ENCODE measurements around the gene MIDN.

DNA sequence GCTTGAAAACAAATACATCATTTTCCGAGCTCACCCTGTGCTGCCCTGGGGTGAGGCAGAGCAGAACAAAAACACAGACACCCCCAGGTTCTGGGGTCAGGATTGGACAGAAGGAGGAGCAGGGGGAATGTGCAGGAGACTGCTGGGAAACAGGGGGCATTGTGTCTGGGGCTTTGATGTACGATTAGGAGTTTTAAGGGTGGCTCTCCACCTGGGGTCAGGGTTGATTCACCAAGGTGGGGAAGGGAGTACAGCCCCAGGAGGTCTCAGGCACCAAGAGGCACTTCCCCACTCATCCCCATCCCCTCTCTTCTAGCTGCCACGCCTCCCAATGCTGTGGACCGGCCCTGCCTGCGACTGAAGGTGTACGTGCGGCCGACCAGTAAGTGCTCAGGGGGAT is 49.9 kb downstream of the MIDN start:
- TF ChIP-seq POLR2AphosphoS5 (IDR thresholded peaks at IDR 0.05) (no peak), POLR2A (IDR thresholded peaks at IDR 0.05) (no peak)
- TF ChIP-seq, protein P1, sequence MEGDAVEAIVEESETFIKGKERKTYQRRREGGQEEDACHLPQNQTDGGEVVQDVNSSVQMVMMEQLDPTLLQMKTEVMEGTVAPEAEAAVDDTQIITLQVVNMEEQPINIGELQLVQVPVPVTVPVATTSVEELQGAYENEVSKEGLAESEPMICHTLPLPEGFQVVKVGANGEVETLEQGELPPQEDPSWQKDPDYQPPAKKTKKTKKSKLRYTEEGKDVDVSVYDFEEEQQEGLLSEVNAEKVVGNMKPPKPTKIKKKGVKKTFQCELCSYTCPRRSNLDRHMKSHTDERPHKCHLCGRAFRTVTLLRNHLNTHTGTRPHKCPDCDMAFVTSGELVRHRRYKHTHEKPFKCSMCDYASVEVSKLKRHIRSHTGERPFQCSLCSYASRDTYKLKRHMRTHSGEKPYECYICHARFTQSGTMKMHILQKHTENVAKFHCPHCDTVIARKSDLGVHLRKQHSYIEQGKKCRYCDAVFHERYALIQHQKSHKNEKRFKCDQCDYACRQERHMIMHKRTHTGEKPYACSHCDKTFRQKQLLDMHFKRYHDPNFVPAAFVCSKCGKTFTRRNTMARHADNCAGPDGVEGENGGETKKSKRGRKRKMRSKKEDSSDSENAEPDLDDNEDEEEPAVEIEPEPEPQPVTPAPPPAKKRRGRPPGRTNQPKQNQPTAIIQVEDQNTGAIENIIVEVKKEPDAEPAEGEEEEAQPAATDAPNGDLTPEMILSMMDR (IDR thresholded peaks at IDR 0.05), result no peak
